Karpas-422 (cell line): ENCODE results near the gene NCR2. TPM values are rescaled to one million over a fixed set of nuclear protein-coding genes. Genes with fewer than 3 reads are reported as not detected.
A peak's percentile ranks its signal among the peaks of the same experiment; 100 is the strongest.

Experiments used
- DNase-seq: peaks from one replicate; pipeline ENCODE4 v3.0.0-alpha.2; 2015
- H2AFZ ChIP-seq: fragments of 200-600 bp; sonication (generic); 2 replicates; pipeline ENCODE4 v1.6.1; 2014; ENCODE audit warnings: antibody characterized with exemption, low read length, mixed read lengths
- H3K27ac ChIP-seq: fragments of 200-600 bp; sonication (generic); 2 replicates; pipeline ENCODE4 v1.5.1; 2014; ENCODE audit warnings: mild to moderate bottlenecking, low read length, moderate library complexity
- H3K27me3 ChIP-seq: fragments of 200-600 bp; sonication (generic); 2 replicates; pipeline ENCODE4 v1.6.1; 2014; ENCODE audit warnings: low read length, mixed read lengths
- H3K36me3 ChIP-seq: fragments of 200-600 bp; sonication (generic); 2 replicates; pipeline ENCODE4 v1.6.1; 2014; ENCODE audit warnings: low read length, mixed read lengths; ENCODE audit not compliant: insufficient read depth
- H3K4me1 ChIP-seq: fragments of 200-600 bp; sonication (generic); 2 replicates; pipeline ENCODE4 v1.6.1; 2014; ENCODE audit warnings: mild to moderate bottlenecking, low read length, mixed read lengths
- H3K4me2 ChIP-seq: fragments of 200-600 bp; sonication (generic); 2 replicates; pipeline ENCODE4 v1.6.1; 2014; ENCODE audit warnings: low read length, low read depth, mild to moderate bottlenecking; ENCODE audit not compliant: poor library complexity, severe bottlenecking
- H3K4me3 ChIP-seq: fragments of 200-600 bp; sonication (generic); 2 replicates; pipeline ENCODE4 v1.5.1; 2014; ENCODE audit warnings: mild to moderate bottlenecking, antibody characterized with exemption, low read length, mixed read lengths
- H3K79me2 ChIP-seq: fragments of 200-600 bp; sonication (generic); 2 replicates; pipeline ENCODE4 v1.6.1; 2014; ENCODE audit warnings: mild to moderate bottlenecking, low read length, mixed read lengths
- H3K9ac ChIP-seq: fragments of 200-600 bp; sonication (generic); 2 replicates; pipeline ENCODE4 v1.6.0; 2014; ENCODE audit warnings: low read length
- H3K9me2 ChIP-seq: fragments of 200-600 bp; sonication (generic), shearing (Covaris generic); replicated peaks from 2 replicates; pipeline ENCODE4 v1.6.0; 2014; ENCODE audit warnings: mild to moderate bottlenecking, low read length, moderate library complexity; ENCODE audit not compliant: insufficient read depth
- H3K9me3 ChIP-seq: fragments of 300-700, 200-600 bp; sonication (generic); 2 replicates; pipeline ENCODE4 v1.6.1; 2014; ENCODE audit warnings: low read length, mixed read lengths
- H4K20me1 ChIP-seq: fragments of 200-600 bp; sonication (generic); 2 replicates; pipeline ENCODE4 v1.6.1; 2014; ENCODE audit warnings: mild to moderate bottlenecking, antibody characterized with exemption, low read length, low read depth; ENCODE audit not compliant: insufficient read depth
- total RNA-seq: library from RNA; depleted of rRNA; stranded (reverse); fragments of >200 nt; shearing (Covaris generic); gene quantifications from 2 replicates; pipeline ENCODE4 v1.2.3, GENCODE V29; 2014; ENCODE audit warnings: low replicate concordance

Gene NCR2
- total RNA-seq, 1 experiment from 2014 or later, result not detected

DNA sequence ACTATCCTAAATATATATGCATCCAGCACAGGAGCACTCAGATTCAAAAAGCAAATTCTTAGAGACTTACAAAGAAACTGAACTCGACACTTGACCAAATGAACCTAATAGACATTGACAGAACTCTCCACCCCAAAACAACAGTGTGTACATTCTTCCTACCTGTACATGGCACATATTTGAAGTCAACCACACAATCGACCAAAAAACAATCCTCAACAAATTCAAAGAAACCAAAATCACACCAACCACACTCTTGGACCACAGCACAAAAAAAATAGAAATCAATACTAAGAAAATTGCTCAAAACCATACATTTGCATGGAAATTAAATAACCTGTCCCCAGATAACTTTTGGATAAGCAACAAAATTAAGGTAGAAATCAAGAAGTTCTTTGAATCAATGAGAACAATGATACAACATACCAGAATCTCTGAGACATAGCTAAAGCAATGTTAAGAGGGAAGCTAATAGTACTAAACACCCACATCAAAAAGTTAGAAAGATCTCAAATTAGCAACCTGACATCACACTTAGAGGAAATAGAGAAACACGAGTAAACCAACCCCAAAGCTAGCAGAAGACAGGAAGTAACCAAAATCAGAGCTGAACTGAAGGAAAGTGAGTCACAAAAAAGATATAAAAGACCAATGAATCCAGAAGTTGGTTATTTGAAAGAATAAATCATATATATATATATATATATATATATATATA lies 36.5 kb upstream of the NCR2 start:
- Histone ChIP-seq H3K4me2 (no peak overlapping the region), H3K9me2 (no peaks in the 10 kb centered on the region), H3K4me3 (no peak overlapping the region), H3K36me3 (no peaks in the 10 kb centered on the region), H3K79me2 (no peaks in the 10 kb centered on the region), H3K27ac (no peak overlapping the region), H2AFZ (no peak overlapping the region), H3K4me1 (no peaks in the 10 kb centered on the region), H3K9me3 (no peaks in the 10 kb centered on the region), H4K20me1 (no peaks in the 10 kb centered on the region), H3K9ac (no peak overlapping the region), H3K27me3 (no peaks in the 10 kb centered on the region)
- no peak for DNase-seq

DNA sequence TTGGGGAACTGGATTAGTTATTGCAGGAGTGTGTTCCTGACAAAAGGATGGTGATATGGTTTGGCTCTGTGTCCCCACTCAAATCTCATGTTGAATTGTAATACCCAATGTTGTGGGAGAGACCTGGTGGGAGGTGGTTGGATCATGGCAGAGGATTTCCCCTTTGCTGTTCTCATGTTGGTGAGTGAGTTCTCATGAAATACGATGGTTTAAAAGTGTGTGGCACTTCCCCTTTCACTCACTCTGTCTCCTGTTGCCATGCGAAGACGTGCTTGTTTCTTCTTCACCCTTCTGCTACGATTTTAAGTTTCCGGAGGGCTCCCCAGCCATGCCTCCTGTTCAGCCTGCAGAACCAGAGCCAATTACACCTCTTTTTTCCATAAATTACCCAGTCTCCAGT lies 32.8 kb upstream of the NCR2 start:
- H3K9me3 ChIP-seq, result no peaks in the 10 kb centered on the region
- no peak overlapping the region for H2AFZ ChIP-seq
- no peaks in the 10 kb centered on the region for H3K4me1 ChIP-seq
- peak; percentile 42 for DNase-seq
- no peaks in the 10 kb centered on the region for H3K79me2 ChIP-seq
- H3K36me3 ChIP-seq, result no peaks in the 10 kb centered on the region
- no peaks in the 10 kb centered on the region for H3K9me2 ChIP-seq
- H3K4me3 ChIP-seq, result no peak overlapping the region
- no peak overlapping the region for H3K27ac ChIP-seq
- no peak overlapping the region for H3K9ac ChIP-seq
- no peaks in the 10 kb centered on the region for H3K27me3 ChIP-seq
- H3K4me2 ChIP-seq, result no peak overlapping the region
- H4K20me1 ChIP-seq, result no peaks in the 10 kb centered on the region

- Histone ChIP-seq H3K9me3 (no peaks in the 10 kb centered on the region), H3K4me1 (no peaks in the 10 kb centered on the region), H3K36me3 (no peaks in the 10 kb centered on the region), H3K79me2 (no peaks in the 10 kb centered on the region), H3K4me3 (no peak overlapping the region), H3K27me3 (no peaks in the 10 kb centered on the region), H3K4me2 (no peak overlapping the region), H2AFZ (no peak overlapping the region), H3K9me2 (no peaks in the 10 kb centered on the region), H3K27ac (no peak overlapping the region), H4K20me1 (no peaks in the 10 kb centered on the region), H3K9ac (no peak overlapping the region)
- DNase-seq, result peak; percentile 83
Observed at GRCh38 chr6:41306187-41306854, 29.1 kb upstream of the NCR2 start.

DNA sequence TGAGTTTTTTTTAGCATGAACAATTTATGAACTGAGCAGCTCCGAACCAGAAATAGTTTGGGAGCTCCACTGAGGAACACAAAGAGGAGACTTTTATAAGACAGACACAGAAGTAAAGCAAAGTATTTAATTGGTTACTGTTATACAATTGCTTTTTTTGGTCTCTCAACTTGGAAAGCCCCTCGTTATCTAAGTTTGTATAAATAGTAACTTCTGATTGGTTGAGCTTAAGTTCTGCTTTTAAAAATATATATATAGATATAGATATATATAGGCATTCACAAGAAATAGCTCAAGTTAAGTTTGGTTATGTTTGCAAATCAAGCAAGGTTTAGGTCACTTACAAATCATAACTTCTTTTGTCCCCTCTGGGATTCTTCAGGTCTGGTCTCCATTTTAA lies 20.2 kb upstream of the NCR2 start:
- no peak overlapping the region for H3K27ac ChIP-seq
- H4K20me1 ChIP-seq, result no peaks in the 10 kb centered on the region
- H2AFZ ChIP-seq, result no peak overlapping the region
- 0 out of 2 replicates have a peak, but pooled peaks cover 4% of the 10 kb centered on the region for H3K27me3 ChIP-seq
- no peaks in the 10 kb centered on the region for H3K9me3 ChIP-seq
- H3K4me2 ChIP-seq, result no peak overlapping the region
- no peaks in the 10 kb centered on the region for H3K36me3 ChIP-seq
- no peak overlapping the region for H3K4me3 ChIP-seq
- no peak overlapping the region for H3K9ac ChIP-seq
- H3K9me2 ChIP-seq, result no peaks in the 10 kb centered on the region
- no peak for DNase-seq
- H3K79me2 ChIP-seq, result no peaks in the 10 kb centered on the region
- H3K4me1 ChIP-seq, result peaks cover 18% of the 10 kb centered on the region

- no peaks in the 10 kb centered on the region for H4K20me1 ChIP-seq
- no peak overlapping the region for H3K9ac ChIP-seq
- H3K36me3 ChIP-seq, result no peaks in the 10 kb centered on the region
- no peak overlapping the region for H3K4me2 ChIP-seq
- DNase-seq, result no peak
- H3K79me2 ChIP-seq, result no peaks in the 10 kb centered on the region
- H3K27ac ChIP-seq, result no peak overlapping the region
- H3K9me3 ChIP-seq, result no peaks in the 10 kb centered on the region
- no peak overlapping the region for H3K4me3 ChIP-seq
- H3K27me3 ChIP-seq, result 0 out of 2 replicates have a peak, but pooled peaks cover 4% of the 10 kb centered on the region
- peaks cover 18% of the 10 kb centered on the region for H3K4me1 ChIP-seq
- no peak overlapping the region for H2AFZ ChIP-seq
- no peaks in the 10 kb centered on the region for H3K9me2 ChIP-seq
Observed at GRCh38 chr6:41315943-41316620, 19.3 kb upstream of the NCR2 start.

GRCh38 chr6:41318261-41318653 lies 17.2 kb upstream of the NCR2 start:
- no peak for DNase-seq
- Histone ChIP-seq H3K4me2 (peak overlapping the region; percentile 69), H3K27me3 (0 out of 2 replicates have a peak, but pooled peaks cover 4% of the 10 kb centered on the region), H3K27ac (no peak overlapping the region), H2AFZ (peak overlapping the region; percentile 96), H3K79me2 (no peaks in the 10 kb centered on the region), H3K4me3 (peak overlapping the region; percentile 28; the same call in 1 of the 2 replicates), H3K9me3 (no peaks in the 10 kb centered on the region), H3K36me3 (no peaks in the 10 kb centered on the region), H3K4me1 (peaks cover 18% of the 10 kb centered on the region), H4K20me1 (no peaks in the 10 kb centered on the region), H3K9me2 (no peaks in the 10 kb centered on the region), H3K9ac (peak overlapping the region; percentile 35)

- peaks cover 18% of the 10 kb centered on the region for H3K4me1 ChIP-seq
- no peaks in the 10 kb centered on the region for H4K20me1 ChIP-seq
- peak; percentile 94 for DNase-seq
- peak overlapping the region; percentile 96 for H2AFZ ChIP-seq
- no peaks in the 10 kb centered on the region for H3K9me2 ChIP-seq
- H3K27me3 ChIP-seq, result 0 out of 2 replicates have a peak, but pooled peaks cover 4% of the 10 kb centered on the region
- H3K4me2 ChIP-seq, result peak overlapping the region; percentile 69
- H3K9ac ChIP-seq, result peak overlapping the region; percentile 35
- no peak overlapping the region for H3K27ac ChIP-seq
- H3K9me3 ChIP-seq, result no peaks in the 10 kb centered on the region
- H3K4me3 ChIP-seq, result peak overlapping the region; percentile 28; the same call in 1 of the 2 replicates
- no peaks in the 10 kb centered on the region for H3K36me3 ChIP-seq
- H3K79me2 ChIP-seq, result no peaks in the 10 kb centered on the region
Observed at GRCh38 chr6:41318654-41319565, 16.5 kb upstream of the NCR2 start.
